ENCODE measurements around the gene PREPL.

PREPL gene

DNA sequence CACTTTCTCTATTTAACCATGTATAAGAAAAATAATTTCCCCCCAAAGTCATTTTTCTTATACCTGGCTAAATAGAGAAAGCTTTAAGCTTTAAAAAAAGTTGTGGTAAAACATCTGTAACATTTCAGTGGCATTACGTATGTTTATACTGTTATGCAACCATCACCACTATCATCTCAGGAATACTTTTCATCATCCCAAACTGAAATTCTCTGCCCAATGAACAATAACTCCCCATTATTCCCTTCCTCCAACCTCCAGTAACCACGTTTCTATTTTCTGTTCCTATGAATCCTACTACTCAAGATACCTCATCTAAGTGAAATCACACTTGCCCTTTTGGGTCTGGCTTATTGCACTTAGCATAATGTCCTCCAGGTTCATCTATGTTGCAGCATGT is 87.7 kb downstream of the PREPL start:
- DNase-seq (ENCODE audit: low spot score) = no peak
- H3K27me3 Mint-ChIP-seq (ENCODE audit: low read depth) = no peaks in the 10 kb centered on the region
- H3K9me3 Mint-ChIP-seq = no peaks in the 10 kb centered on the region
- H3K36me3 Mint-ChIP-seq (ENCODE audit: low read depth) = no peaks in the 10 kb centered on the region
- H3K4me1 Mint-ChIP-seq (ENCODE audit: low read depth) = peaks cover 4% of the 10 kb centered on the region
- H3K27ac Mint-ChIP-seq = no peak overlapping the region
- H3K4me3 Mint-ChIP-seq = no peak overlapping the region

DNA sequence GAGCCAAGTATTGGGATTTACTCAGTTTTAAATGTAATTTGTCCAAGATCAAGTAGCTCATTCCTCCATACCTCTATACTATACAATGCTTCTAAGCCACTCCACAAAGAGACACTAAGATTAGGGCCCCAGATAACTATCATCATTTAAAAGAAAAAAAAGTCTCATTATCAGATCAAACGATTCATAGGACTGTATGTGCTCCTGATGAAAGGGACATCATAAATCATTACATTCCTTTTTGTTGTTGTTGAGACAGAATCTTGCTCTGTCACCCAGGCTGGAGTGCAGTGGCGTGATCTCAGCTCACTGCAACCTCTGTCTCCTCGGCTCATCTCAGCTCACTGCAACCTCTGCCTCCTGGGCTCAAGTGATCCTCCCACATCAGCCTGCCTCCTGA is 88.2 kb downstream of the PREPL start:
- no peak for DNase-seq (ENCODE audit: low spot score)
- H3K27me3 Mint-ChIP-seq (ENCODE audit: low read depth) = peaks cover 1% of the 10 kb centered on the region
- H3K4me3 Mint-ChIP-seq = no peak overlapping the region
- H3K27ac Mint-ChIP-seq = no peak overlapping the region
- H3K4me1 Mint-ChIP-seq (ENCODE audit: low read depth) = peaks cover 4% of the 10 kb centered on the region
- H3K9me3 Mint-ChIP-seq = no peaks in the 10 kb centered on the region
- no peaks in the 10 kb centered on the region for H3K36me3 Mint-ChIP-seq (ENCODE audit: low read depth)

DNA sequence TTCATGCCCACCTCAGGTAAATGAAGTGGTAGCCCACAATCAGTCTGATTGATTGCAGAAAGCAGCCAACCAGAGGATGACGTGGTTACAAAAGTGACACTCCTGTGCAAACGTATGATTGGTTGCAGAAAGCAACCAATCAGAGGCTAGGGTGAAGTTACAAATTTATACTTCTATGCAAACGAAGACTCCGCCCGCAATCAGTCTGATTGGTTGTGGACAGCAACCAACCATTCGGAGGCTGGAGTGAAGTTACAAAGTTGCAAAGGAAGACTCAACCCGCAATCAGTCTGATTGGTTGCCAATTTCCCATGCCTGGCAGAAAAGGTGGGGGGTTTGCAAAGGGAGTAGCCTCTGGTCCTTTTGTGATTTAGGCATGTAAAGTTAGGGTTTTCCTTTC is 90.0 kb downstream of the PREPL start:
- Mint-ChIP-seq H3K4me3 (no peak overlapping the region), H3K4me1 (ENCODE audit: low read depth) (peaks cover 4% of the 10 kb centered on the region), H3K36me3 (ENCODE audit: low read depth) (no peaks in the 10 kb centered on the region), H3K9me3 (no peaks in the 10 kb centered on the region), H3K27me3 (ENCODE audit: low read depth) (peaks cover 5% of the 10 kb centered on the region), H3K27ac (no peak overlapping the region)
- no peak for DNase-seq (ENCODE audit: low spot score)

DNA sequence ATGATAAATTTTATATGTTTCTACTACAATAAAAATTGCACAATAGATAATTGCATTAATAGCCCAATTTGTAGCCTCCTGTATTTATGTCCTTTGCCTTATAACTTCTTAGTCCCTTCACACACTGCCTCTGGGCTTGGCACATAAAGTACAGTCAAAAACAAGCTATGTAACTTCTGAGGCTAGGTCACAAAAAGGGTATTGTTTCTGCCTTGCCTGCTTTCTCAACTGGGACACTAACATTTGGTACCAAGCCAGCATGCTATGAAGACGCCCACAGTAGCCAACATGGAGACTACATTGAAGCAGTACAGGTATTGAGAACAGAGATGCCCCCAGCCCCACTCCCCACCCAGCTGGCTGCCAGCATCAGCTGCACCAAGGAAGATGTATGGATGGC is 91.5 kb downstream of the PREPL start:
- Mint-ChIP-seq H3K27ac (no peak overlapping the region), H3K36me3 (ENCODE audit: low read depth) (no peaks in the 10 kb centered on the region), H3K27me3 (ENCODE audit: low read depth) (peaks cover 14% of the 10 kb centered on the region), H3K9me3 (no peaks in the 10 kb centered on the region), H3K4me3 (no peak overlapping the region), H3K4me1 (ENCODE audit: low read depth) (peaks cover 4% of the 10 kb centered on the region)
- no peak for DNase-seq (ENCODE audit: low spot score)

DNA sequence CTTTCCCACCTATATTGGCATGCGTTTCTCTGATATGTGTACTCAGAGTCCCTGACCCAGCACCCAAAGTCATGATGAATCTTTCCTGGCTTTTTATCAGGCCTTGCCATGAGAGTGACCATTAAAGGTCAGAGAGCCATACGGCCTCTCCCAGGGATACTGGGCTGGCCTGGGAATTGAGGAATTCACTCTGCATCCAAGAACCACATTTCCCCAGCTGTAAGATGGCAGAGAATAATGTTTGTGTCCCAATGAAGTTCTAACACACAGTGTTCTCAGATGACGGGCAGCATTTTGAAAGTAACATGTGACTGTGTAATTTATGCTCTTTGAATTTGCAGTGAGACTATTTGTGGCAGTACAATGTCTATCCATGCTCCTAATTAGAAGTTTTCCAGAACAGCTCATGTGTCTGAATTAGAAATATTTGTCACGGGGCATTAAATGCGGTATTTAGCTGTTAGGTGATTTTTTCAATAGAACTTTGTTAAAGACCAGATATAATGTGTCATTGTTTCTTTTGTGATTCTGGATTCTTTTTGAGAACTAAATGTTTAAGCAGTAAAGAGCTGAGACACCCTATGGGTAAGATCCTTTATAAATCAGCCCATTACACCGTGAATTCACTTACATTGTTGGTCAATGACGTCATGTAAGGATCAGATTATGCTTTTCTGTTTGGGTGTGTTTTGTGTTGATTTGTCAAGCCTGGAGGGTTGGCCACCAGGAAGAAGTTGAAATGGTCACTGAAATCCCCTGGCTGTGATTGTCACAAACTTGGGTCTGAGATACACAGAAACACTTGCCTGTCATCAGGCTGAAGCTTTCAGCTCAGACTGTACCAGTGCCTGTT is 93.3 kb downstream of the PREPL start:
- no peak for DNase-seq (ENCODE audit: low spot score)
- H3K27ac Mint-ChIP-seq = no peak overlapping the region
- H3K36me3 Mint-ChIP-seq (ENCODE audit: low read depth) = no peaks in the 10 kb centered on the region
- H3K4me3 Mint-ChIP-seq = no peak overlapping the region
- H3K27me3 Mint-ChIP-seq (ENCODE audit: low read depth) = peaks cover 17% of the 10 kb centered on the region
- peaks cover 4% of the 10 kb centered on the region for H3K4me1 Mint-ChIP-seq (ENCODE audit: low read depth)
- peaks cover 1% of the 10 kb centered on the region for H3K9me3 Mint-ChIP-seq
